Pancreas (tissue), 10 donors: Measurements from ENCODE around the gene CHD2. TPM values are rescaled to one million over a fixed set of nuclear protein-coding genes. Genes with fewer than 3 reads are reported as not detected.
A peak's percentile ranks its signal among the peaks of the same experiment; 100 is the strongest.

Experiments
- ATAC-seq, 4 donors: fragments of 200-7000 bp; cut with Tn5 transposase; one replicate each; pipeline versions ENCODE4 v1.8.0 to v1.9.1; 2020; ENCODE audit warnings: mild to moderate bottlenecking in 4 of 4, moderate library complexity in 4 of 4
- DNase-seq, 6 donors: peaks; one replicate each; pipeline ENCODE4 v3.0.0-alpha.2; 2020
- FAIRE-seq: peaks from 2 replicates; lab custom pipeline; 2012; peaks lifted over from hg19 to GRCh38; lab: Jason Lieb, UNC
- H3K27ac ChIP-seq, 4 donors: fragments of 200-600 bp; sonication (generic); 1 replicate in 3 of 4; 2 replicates in 1 of 4; pipeline versions ENCODE4 v1.5.0 to v1.8.0; 2020
- H3K27me3 ChIP-seq, 4 donors: fragments of 200-600 bp; one replicate each; pipeline ENCODE4 v1.8.0; 2021
- H3K36me3 ChIP-seq, 3 donors: fragments of 200-600 bp; sonication (generic) in 1 of 3; one replicate each; pipeline versions ENCODE4 v1.5.0 to v1.8.0; 2020 to 2021
- H3K4me1 ChIP-seq, 3 donors: fragments of 200-600 bp; one replicate each; pipeline ENCODE4 v1.8.0; 2021
- H3K4me3 ChIP-seq, 4 donors: fragments of 200-600 bp; sonication (generic) in 2 of 4; one replicate each; pipeline versions ENCODE4 v1.5.0 to v1.8.0; 2020 to 2021
- H3K9me3 ChIP-seq, 4 donors: fragments of 200-600 bp; one replicate each; pipeline ENCODE4 v1.8.0; 2021
- WGBS, 2 donors: extraction: QIAGEN DNeasy Blood & Tissue Kit; methylation state at CpG; one replicate each; pipeline ENCODE4 v1.1.7; 2013; 5-methylcytosine and 5-hydroxymethylcytosine counted together
- intact Hi-C, 3 donors: fragments of 100-400 bp; cut with DNase I; formaldehyde crosslinking; loops; one replicate each; pipeline versions ENCODE4 v1.11.1 to v1.14.2; 2022
- polyA plus RNA-seq, 2 donors: library from polyadenylated mRNA; stranded (reverse); fragments of 200-250 nt; gene quantifications; one replicate each; pipeline ENCODE4 v1.2.3, GENCODE V29; 2013
- total RNA-seq, 6 donors: library from RNA; stranded (reverse); fragmentation: NEBNext Ultra II Directional in 4 of 6; extraction: Animal tissue kit (Norgen Biotek cat#: 25700) in 4 of 6; gene quantifications; one replicate each; pipeline versions ENCODE4 v1.2.1 to v1.2.4, GENCODE V29; 2021 to 2023
- TF ChIP-seq, protein P1 (sequence below), 4 donors: fragments of 200-600 bp; sonication (generic) in 3 of 4; IDR thresholded peaks; one replicate each; pipeline versions ENCODE4 v1.5.0 to v1.8.0; 2021; ENCODE audit warnings: antibody characterized with exemption in 4 of 4
- donor health status: healthy with polysubstance abuse.
- donor health status: DM: no; HTN: no; CAD: no; lungs with moderate emphysema.
- donor health status: DM: no; HTN: no; CAD: no.
- donor health status: control.
- donor health status: control.
- donor health status: Bipolar disorder and iron deficiency.
- donor health status: DM: yes; HTN: yes; CAD: no.
- donor health status: DM: no; HTN: no; CAD: no.
- donor health status: DM: no; HTN: no; CAD: no.
- donor health status: DM: yes; HTN: yes; CAD: no.

Gene CHD2
- total and polyA plus RNA-seq, 8 donors: 27.7 to 86.3 (median 44.0) TPM

DNA sequence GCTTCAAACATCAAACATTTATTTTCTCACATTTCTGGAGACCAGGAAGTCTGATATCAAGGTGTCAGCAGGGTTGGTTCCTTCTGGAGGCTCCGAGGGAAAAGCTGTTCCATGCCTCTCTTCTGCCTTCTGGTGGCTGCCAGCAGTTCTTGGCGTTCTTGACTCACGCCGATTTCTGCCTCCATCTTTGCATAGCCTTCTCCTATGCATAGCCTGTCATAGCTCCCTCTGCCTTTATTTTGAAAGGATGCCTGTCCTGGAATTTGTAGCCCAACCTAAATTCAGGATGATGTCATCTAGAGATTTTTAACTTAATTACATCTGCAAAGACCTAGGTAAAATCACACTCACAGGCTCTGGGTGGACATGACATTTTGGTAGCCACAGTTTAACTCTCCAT, 118.5 kb downstream of the CHD2 start:
- Histone ChIP-seq H3K4me3 (no peak overlapping the region), H3K27ac (no peak overlapping the region), H3K27me3 (no peaks in the 10 kb centered on the region), H3K4me1 (no peaks in the 10 kb centered on the region), H3K9me3 (no peaks in the 10 kb centered on the region), H3K36me3 (peaks cover 7 to 76% (median 58%) of the 10 kb centered on the region in 3 donors)
- ATAC-seq (peak in 1 of 4 donors; percentile 24), FAIRE-seq (no peak), DNase-seq (no peak)
- intact Hi-C loops: loop anchor here in 1 of 3 donors (10.0 kb wide), 1 partner anchor 224 kb away; no protein-coding TSS in a partner anchor
- WGBS, 2 donors: 78 to 84% methylated on average over 4 of the region's 4 CpGs
- TF ChIP-seq, protein P1, sequence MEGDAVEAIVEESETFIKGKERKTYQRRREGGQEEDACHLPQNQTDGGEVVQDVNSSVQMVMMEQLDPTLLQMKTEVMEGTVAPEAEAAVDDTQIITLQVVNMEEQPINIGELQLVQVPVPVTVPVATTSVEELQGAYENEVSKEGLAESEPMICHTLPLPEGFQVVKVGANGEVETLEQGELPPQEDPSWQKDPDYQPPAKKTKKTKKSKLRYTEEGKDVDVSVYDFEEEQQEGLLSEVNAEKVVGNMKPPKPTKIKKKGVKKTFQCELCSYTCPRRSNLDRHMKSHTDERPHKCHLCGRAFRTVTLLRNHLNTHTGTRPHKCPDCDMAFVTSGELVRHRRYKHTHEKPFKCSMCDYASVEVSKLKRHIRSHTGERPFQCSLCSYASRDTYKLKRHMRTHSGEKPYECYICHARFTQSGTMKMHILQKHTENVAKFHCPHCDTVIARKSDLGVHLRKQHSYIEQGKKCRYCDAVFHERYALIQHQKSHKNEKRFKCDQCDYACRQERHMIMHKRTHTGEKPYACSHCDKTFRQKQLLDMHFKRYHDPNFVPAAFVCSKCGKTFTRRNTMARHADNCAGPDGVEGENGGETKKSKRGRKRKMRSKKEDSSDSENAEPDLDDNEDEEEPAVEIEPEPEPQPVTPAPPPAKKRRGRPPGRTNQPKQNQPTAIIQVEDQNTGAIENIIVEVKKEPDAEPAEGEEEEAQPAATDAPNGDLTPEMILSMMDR (IDR thresholded peaks at IDR 0.05): no peak

DNA sequence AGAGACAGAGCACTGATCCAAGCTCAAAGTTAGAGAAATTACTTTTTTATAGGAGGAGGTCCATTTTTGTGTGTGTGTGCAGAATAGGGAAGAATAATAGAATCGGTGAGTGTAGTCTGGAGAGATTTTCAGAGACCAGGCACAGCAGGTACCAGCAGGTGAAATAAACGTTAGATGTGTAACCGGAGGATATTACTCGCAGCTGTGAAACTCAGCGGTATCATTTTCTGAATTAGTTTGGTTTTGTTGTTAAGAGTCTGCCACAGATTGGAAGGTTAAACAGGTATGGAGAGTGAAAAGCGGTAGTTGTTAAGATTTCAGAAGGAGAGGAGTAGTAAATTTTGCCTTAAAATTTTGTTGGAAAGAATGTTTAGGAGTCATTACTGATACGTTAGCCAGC, 119.0 kb downstream of the CHD2 start:
- DNase-seq (no peak), FAIRE-seq (no peak), ATAC-seq (no peak)
- Histone ChIP-seq H3K27me3 (no peaks in the 10 kb centered on the region), H3K9me3 (no peaks in the 10 kb centered on the region), H3K4me1 (no peaks in the 10 kb centered on the region), H3K27ac (no peak overlapping the region), H3K36me3 (peaks cover 7 to 71% (median 56%) of the 10 kb centered on the region in 3 donors), H3K4me3 (no peak overlapping the region)
- TF ChIP-seq, protein P1 (IDR thresholded peaks at IDR 0.05): no peak
- 93 to 94% methylated on average over 7 of the region's 7 CpGs for WGBS, 2 donors
- intact Hi-C loops: loop anchor here in 1 of 3 donors (10.0 kb wide), 1 partner anchor 224 kb away; no protein-coding TSS in a partner anchor

DNA sequence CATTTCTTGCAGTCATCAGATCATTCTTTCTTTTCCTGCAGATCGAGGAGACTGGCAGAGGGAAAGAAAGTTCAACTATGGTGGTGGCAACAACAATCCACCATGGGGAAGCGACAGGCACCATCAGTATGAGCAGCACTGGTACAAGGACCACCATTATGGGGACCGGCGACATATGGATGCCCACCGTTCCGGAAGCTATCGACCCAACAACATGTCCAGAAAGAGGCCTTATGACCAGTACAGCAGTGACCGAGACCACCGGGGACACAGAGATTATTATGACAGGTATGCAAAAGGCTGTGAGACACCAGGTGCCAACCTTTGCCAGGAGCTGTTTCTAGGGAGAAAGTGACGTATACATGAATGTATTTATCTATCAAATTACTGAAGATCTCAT, 119.8 kb downstream of the CHD2 start:
- no peak for DNase-seq
- intact Hi-C loops: loop anchor here in 1 of 3 donors (10.0 kb wide), 1 partner anchor 225 kb away; no protein-coding TSS in a partner anchor
- no peaks in the 10 kb centered on the region for H3K4me1 ChIP-seq
- H3K9me3 ChIP-seq: no peaks in the 10 kb centered on the region
- no peaks in the 10 kb centered on the region for H3K27me3 ChIP-seq
- WGBS, 2 donors: 95 to 96% methylated on average over 10 of the region's 10 CpGs
- TF ChIP-seq, protein P1 (IDR thresholded peaks at IDR 0.05): no peak
- no peak overlapping the region for H3K27ac ChIP-seq
- peaks cover 0 to 69% (median 56%) of the 10 kb centered on the region in 3 donors for H3K36me3 ChIP-seq
- H3K4me3 ChIP-seq: no peak overlapping the region
- ATAC-seq: no peak
- no peak for FAIRE-seq

DNA sequence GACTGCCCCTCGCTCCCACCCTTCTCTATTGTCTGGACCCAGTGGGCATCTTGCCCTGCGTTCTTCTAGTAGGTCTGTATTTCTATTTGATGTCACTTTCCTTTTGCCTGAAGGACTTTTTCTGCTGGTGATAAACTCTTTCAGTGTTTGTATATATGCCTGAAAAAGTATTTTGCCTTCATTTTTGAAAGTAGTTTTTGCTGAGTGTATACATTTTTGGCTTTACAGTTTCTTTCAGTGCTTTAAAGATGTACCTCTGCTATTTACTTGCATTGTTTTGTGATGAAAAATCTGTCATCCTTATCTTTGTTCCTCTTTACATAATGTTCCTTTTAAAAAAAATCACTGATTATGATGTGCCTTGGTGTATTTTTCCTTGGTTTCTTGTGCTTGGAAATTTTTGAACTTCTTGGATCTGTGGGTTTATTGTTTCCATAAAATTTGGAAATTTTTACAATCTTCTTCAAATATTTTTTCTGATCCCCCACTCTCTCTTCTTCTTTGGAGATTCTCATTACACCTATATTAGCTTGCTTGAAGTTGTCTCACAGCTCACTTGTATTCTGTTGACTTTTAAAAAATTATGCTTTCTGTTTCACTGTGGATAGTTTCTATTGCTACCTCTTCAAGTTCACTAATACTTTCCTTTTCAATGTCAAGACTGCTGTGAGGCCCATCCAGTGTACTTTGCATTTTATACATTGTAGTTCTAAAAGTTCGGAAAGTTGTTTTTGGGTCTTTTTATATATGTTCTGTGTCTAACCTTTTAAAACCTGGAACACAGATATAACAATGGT, 121.0 kb downstream of the CHD2 start:
- intact Hi-C loops: no loop called here
- no peak overlapping the region for H3K4me3 ChIP-seq
- 94 to 95% methylated on average over 3 of the region's 3 CpGs for WGBS, 2 donors
- no peak overlapping the region for H3K27ac ChIP-seq
- no peaks in the 10 kb centered on the region for H3K4me1 ChIP-seq
- FAIRE-seq (no peak), DNase-seq (no peak), ATAC-seq (no peak)
- H3K36me3 ChIP-seq: peaks cover 0 to 69% (median 49%) of the 10 kb centered on the region in 3 donors
- H3K27me3 ChIP-seq: no peaks in the 10 kb centered on the region
- TF ChIP-seq, protein P1 (IDR thresholded peaks at IDR 0.05): no peak
- H3K9me3 ChIP-seq: no peaks in the 10 kb centered on the region

DNA sequence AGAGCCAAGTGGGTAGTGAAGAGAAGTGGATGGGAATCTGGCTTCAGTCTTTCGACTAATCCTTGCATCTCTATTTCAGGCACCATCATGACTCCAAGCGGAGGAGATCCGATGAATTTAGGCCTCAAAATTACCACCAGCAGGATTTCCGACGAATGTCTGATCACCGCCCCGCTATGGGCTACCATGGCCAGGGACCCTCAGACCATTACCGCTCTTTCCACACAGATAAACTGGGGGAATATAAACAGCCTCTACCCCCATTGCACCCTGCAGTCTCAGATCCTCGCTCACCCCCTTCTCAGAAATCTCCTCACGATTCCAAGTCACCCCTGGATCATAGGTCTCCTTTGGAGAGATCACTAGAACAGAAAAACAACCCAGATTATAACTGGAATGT, 124.2 kb downstream of the CHD2 start:
- 94 to 96% methylated on average over 10 of the region's 10 CpGs for WGBS, 2 donors
- no peak for FAIRE-seq
- H3K4me1 ChIP-seq: peaks cover 0 to 18% (median 5%) of the 10 kb centered on the region in 3 donors
- no peak overlapping the region for H3K27ac ChIP-seq
- H3K4me3 ChIP-seq: no peak overlapping the region
- DNase-seq: no peak
- ATAC-seq: no peak
- intact Hi-C loops: no loop called here
- no peaks in the 10 kb centered on the region for H3K9me3 ChIP-seq
- TF ChIP-seq, protein P1 (IDR thresholded peaks at IDR 0.05): no peak
- H3K36me3 ChIP-seq: peaks cover 0 to 57% (median 31%) of the 10 kb centered on the region in 3 donors
- no peaks in the 10 kb centered on the region for H3K27me3 ChIP-seq
